NCI-H2029 (cell line): Measurements from ENCODE around the gene PIK3R5.
"Not testable (repeated sequence)": the region's sequence is repeated elsewhere in the genome, so short reads cannot be mapped to it uniquely, and the experiment has no call there.

Source experiments
- DNase-seq: peaks from one replicate; lab custom pipeline; 2025; lab: John Stamatoyannopoulos, UW

The PIK3R5 gene

DNA sequence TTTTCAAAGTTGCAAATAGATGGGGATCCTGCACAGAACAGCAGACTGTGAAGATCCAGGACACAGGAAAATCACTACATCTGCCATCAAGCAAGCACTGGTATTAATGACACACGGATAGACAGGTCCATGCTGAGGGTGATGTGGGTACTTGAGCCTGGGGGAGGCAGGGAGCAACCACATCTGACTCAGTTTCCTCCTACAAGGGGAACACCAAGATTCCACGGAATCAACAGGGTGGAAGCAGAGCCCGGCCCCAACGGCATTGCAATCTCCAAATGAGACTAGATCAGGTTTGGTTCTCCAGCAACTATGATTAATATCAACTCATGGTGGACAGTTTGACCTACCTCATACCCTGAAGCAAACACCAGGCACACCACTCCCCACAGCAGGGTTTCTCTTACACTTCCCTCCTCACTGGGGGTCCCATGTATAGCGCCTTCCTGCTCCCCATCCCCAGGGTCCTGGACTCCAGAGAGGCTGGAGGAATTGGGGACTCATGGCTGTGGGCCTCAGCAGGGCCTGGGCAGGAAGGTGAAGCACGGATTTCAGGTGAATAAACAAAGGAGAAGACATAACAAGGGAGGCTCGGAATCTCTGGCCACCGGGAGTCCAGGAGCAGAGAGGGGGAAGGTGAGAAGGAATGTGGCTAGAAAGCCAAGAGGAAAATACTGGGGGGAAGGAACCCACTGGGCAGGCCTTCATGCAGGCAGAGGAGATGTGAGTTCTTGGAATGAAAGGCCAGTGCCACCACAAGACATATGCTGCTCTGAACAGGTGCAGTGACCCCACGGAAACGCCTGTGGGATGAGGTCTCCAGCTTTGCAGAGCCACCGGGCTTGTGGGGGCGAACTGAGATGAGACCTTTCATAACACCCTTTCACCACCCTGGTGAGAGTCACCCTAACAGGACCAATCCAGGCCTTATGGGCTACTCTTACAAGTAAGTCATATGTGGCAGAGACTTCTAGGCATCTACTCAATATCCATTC lies 68.6 kb downstream of the PIK3R5 start:
- no peak for DNase-seq

GRCh38 chr17:8896087-8896486 lies 69.4 kb downstream of the PIK3R5 start:
- no peak for DNase-seq

GRCh38 chr17:8894673-8895578 lies 70.6 kb downstream of the PIK3R5 start:
- no peak for DNase-seq

- no peak for DNase-seq
Measured at GRCh38 chr17:8894202-8894671, 71.3 kb downstream of the PIK3R5 start.

- DNase-seq: no peak
Measured at GRCh38 chr17:8893621-8894201, 71.8 kb downstream of the PIK3R5 start.

- DNase-seq: no peak
Measured at GRCh38 chr17:8893059-8893458, 72.4 kb downstream of the PIK3R5 start.

DNA sequence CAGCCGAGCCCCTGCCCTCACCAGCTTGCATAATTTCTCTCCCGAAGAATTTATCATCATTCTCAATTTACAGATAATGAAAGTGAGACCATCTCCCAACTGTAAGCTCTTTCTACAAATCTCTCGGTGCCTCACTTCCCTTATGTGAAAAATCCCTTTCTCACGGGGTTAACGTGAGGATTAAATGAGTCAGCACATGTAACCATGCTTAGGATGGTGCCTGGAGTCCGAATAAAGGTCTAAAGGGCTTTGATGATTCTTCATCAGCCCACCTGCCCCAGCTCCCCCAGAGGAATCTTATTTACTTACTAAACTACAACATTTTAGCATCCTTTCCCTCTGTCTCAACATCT lies 73.2 kb downstream of the PIK3R5 start:
- no peak for DNase-seq

GRCh38 chr17:8890671-8891070 lies 74.8 kb downstream of the PIK3R5 start:
- no peak for DNase-seq

DNA sequence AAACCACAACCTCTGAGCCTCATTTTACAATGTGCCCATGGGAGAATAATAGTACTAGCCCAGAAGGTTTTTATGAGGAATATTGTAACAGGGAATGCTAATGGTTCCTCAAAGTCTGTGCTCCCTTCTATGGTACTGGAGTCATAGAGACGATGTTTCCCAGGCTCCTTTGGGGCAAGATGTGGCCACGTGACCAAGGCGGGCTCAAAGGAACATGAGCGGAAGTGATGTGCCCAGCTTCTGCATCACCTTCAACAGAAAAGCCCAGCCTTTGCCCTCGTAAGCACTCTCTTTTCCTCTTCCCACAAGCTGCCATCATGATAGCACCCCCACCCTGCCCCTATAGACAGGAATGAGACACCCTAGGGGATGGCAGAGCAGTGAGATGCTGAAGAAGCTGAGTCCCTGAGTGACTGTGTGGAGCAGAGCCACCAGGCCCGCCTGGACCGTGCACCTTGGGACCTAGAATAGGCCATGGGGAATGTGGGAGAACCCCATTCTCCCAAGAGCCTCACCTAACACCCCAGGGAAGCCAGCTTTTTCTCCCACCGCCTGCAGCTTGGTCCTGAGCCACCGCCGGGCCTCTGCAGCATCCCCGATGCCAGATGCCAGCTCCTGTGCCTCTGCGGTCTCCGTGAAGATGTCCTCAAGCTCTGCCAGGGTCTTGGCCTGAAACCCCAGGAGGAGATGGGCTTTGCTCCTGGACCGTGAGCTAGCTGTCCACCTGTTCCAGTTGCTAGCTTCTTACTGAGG lies 75.9 kb downstream of the PIK3R5 start:
- no peak for DNase-seq

DNA sequence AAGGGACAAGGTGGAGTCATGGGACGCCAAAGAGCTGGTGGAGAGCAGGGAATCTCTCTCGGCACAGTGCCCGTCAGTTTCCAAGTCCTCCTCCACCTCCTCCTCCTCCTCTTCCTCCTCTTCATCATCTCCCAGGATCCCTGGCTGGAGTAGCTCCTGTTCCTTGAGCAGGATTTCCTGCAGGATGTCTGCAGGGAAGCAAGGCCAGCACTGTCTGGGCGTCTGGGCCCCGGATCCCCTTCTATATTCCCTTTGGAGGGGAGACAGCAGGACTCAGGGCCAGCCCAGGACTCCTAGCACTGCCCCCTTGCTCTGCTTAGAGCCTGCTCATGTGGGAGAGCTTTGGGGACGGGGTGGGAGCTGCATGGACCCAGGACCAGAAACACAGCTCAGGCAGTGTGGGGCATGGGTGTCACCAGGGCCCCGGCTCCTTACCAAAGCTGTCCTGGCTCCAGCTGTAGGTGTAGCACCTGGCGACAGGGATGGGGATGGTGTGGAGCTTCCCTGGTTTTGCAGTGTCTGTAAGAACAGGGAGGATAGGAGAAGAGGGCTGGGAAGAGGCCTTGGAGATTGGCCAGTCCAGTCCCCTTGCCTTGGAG lies 76.7 kb downstream of the PIK3R5 start:
- no peak for DNase-seq

DNA sequence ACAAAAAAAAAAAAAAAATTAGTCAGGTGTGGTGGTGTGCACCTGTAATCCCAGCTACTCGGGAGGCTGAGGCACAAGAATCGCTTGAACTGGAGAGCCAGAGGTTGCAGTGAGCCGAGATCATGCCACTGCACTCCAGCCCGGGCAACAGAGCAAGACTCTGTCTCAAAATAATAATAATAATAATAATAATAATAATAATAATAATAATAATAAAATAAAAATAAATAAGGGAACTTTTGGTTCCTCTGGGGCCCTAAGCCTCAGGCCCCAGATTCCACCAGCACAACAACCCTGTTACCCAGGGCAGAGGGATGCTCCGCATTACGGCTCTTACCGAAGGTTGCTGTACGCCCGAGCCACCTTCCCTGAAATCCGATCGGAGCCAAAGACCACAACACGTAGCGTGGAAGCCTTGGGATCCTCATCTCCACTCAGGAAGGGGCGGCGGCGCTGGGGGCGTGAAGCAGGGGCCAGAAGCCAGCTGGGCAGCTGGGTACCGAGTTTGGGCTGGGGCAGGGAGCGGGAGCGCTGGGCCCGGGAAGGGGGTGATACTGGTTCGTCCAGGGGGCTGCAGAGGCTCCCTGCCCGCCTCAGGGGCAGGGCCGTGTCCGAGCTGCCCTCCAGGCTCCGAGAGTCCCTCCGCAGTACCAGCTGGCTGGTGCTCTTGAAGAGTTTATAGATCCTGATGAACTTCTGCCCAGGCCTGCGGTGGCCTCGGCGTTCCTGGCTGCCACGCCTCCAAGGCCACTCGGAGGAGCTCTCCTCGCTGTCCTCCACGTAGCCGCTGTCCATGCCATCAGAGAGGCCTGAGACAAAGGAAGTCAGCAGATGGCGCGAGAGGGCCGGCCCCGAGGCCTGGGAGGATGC lies 77.4 kb downstream of the PIK3R5 start:
- no peak for DNase-seq

- no peak for DNase-seq
Measured at GRCh38 chr17:8887301-8887700, 78.2 kb downstream of the PIK3R5 start.

DNA sequence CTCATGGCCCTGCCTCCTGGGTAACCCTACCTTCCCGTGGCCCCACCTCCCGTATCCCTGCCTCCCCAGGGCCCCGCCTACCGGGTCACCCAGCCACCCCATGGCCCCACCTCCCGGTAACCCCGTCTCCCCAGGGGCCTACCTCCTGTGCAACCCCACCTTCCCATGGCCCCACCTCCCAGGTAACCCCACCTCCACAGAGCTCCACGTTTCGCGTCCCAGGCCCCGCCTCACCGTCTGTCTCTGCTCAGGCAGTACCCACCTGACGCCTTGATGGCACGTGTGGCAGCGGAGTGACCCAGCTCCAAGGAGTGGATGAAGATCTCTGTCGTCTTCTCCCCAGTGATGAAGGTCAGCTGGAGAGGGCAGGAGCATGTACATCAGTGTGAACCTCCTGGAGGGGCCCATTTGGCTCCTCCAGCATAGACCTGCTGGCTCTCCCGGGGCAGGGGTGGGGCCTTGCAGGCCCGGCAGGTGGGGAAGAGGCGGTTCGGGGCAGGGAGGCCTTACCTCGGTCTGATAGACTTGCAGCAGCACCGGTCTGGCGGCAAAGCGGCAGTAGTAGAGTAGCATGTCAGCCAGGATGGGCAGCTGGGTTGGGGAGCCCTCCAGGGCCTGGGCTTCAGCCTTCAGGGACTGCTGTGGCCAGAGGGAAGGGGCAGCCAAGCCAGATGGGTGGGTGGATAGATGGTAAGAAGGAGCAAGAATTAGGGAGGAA lies 79.4 kb downstream of the PIK3R5 start:
- no peak for DNase-seq

GRCh38 chr17:8885163-8885966 lies 80.1 kb downstream of the PIK3R5 start:
- not testable (repeated sequence) for DNase-seq

GRCh38 chr17:8884336-8884990 lies 81.0 kb downstream of the PIK3R5 start:
- DNase-seq: no peak

- DNase-seq: no peak
Measured at GRCh38 chr17:8883353-8883752, 82.2 kb downstream of the PIK3R5 start.

DNA sequence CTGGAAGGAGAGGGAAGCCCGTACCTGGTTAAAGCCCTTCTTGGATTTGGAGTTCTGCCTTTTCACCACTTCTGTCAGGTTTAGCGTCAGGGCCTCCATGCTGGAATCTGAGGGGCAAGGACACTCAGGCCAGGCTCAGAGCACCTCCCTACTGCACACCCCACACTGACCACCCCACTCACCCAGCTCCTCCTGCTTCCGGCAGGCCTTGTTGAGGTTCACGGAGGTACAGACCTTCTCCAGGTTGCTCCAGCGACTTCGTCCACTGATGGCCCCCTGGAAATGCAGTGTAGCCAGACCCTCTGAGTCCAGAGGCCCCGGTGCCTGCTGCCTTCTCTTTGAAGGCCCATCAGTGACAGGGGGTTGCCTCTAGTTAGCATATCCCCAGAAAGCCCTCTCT lies 83.9 kb downstream of the PIK3R5 start:
- no peak for DNase-seq

GRCh38 chr17:8880466-8880865 lies 85.0 kb downstream of the PIK3R5 start:
- DNase-seq: no peak
